Fibroblast of lung (primary cell): ENCODE measurements around the gene MT1G. TPM values are rescaled to one million over a fixed set of nuclear protein-coding genes. Genes with fewer than 3 reads are reported as not detected.

Experiments used
- DNase-seq, 2 donors: peaks; one replicate each; pipeline versions ENCODE4 v3.0.0 to v3.0.0-alpha.2; 2010; ENCODE audit warnings: low read depth in 2 of 2
- H2AFZ ChIP-seq: 2 replicates; pipeline ENCODE4 v1.5.1; 2012; ENCODE audit warnings: low read length, control low read depth, inconsistent platforms
- H3K27ac ChIP-seq: 2 replicates; pipeline ENCODE4 v1.5.1; 2011; ENCODE audit warnings: low read length, control low read depth; ENCODE audit not compliant: insufficient read depth
- H3K27me3 ChIP-seq: 2 replicates; pipeline ENCODE4 v1.5.1; 2011; ENCODE audit warnings: mild to moderate bottlenecking, low read length; ENCODE audit not compliant: control insufficient read depth, insufficient read depth
- H3K36me3 ChIP-seq: 2 replicates; pipeline ENCODE4 v1.5.1; 2011; ENCODE audit warnings: low read length; ENCODE audit not compliant: control insufficient read depth, insufficient read depth
- H3K4me1 ChIP-seq: 2 replicates; pipeline ENCODE4 v1.5.1; 2011; ENCODE audit warnings: low read length; ENCODE audit not compliant: control insufficient read depth, insufficient read depth; ENCODE audit errors: extremely low read depth
- H3K4me2 ChIP-seq: 2 replicates; pipeline ENCODE4 v1.5.1; 2011; ENCODE audit warnings: low read length, control low read depth; ENCODE audit not compliant: insufficient read depth; ENCODE audit errors: extremely low read depth
- H3K4me3 ChIP-seq, 4 experiments: fragments of 200-600 bp in 1 of 4; sonication (generic) in 1 of 4; replicated peaks in 1 of 4; 2 replicates each; pipeline ENCODE4 v1.5.1; 2011 to 2016; ENCODE audit warnings: low read length in 4 of 4, low read depth in 3 of 4, mild to moderate bottlenecking in 3 of 4, control low read depth in 2 of 4, inconsistent platforms in 1 of 4, mixed read lengths in 1 of 4; ENCODE audit not compliant: insufficient read depth in 1 of 4; ENCODE audit errors: control extremely low read depth in 1 of 4
- H3K79me2 ChIP-seq: 2 replicates; pipeline ENCODE4 v1.5.1; 2012; ENCODE audit warnings: mild to moderate bottlenecking, low read length, inconsistent platforms; ENCODE audit not compliant: control insufficient read depth, insufficient read depth
- H3K9ac ChIP-seq: 2 replicates; pipeline ENCODE4 v1.5.1; 2011; ENCODE audit warnings: mild to moderate bottlenecking, low read length, control low read depth; ENCODE audit not compliant: insufficient read depth
- H3K9me3 ChIP-seq: 2 replicates; pipeline ENCODE4 v1.5.1; 2012; ENCODE audit warnings: low read depth, low read length; ENCODE audit not compliant: control insufficient read depth, insufficient read depth
- H4K20me1 ChIP-seq: 2 replicates; pipeline ENCODE4 v1.5.1; 2011; ENCODE audit warnings: low read length; ENCODE audit not compliant: control insufficient read depth, insufficient read depth; ENCODE audit errors: extremely low read depth
- EZH2 ChIP-seq: IDR thresholded peaks from 2 replicates; pipeline ENCODE4 v1.5.1; 2012; ENCODE audit warnings: low read length, control low read depth, mild to moderate bottlenecking; ENCODE audit errors: missing control alignments
- polyA plus RNA-seq, 2 donors: library from polyadenylated mRNA; depleted of rRNA in 1 of 2; stranded (reverse) in 1 of 2; unstranded in 1 of 2; fragments of >200 nt; gene quantifications; 2 replicates each; pipeline ENCODE4 v1.2.1, GENCODE V29; 2011 to 2012; ENCODE audit warnings: missing spikeins in 1 of 2
- total RNA-seq: library from RNA; depleted of rRNA; stranded (reverse); fragments of >200 nt; gene quantifications from 2 replicates; pipeline ENCODE4 v1.2.1, GENCODE V29; 2014
- TF ChIP-seq, protein P1 (sequence below), 2 donors: IDR thresholded peaks in 1 of 2; conservative IDR thresholded peaks in 1 of 2; 1 replicate in 1 of 2; 2 replicates in 1 of 2; pipeline ENCODE4 v1.5.1; 2011 to 2012; ENCODE audit warnings: low read length in 2 of 2, control low read depth in 1 of 2, inconsistent platforms in 1 of 2, low read depth in 1 of 2, mild to moderate bottlenecking in 1 of 2

The MT1G gene
- total and polyA plus RNA-seq, 2 donors (not counting 1 experiment from before 2014, with no cell fraction given): 5.7 to 11.6 TPM

DNA sequence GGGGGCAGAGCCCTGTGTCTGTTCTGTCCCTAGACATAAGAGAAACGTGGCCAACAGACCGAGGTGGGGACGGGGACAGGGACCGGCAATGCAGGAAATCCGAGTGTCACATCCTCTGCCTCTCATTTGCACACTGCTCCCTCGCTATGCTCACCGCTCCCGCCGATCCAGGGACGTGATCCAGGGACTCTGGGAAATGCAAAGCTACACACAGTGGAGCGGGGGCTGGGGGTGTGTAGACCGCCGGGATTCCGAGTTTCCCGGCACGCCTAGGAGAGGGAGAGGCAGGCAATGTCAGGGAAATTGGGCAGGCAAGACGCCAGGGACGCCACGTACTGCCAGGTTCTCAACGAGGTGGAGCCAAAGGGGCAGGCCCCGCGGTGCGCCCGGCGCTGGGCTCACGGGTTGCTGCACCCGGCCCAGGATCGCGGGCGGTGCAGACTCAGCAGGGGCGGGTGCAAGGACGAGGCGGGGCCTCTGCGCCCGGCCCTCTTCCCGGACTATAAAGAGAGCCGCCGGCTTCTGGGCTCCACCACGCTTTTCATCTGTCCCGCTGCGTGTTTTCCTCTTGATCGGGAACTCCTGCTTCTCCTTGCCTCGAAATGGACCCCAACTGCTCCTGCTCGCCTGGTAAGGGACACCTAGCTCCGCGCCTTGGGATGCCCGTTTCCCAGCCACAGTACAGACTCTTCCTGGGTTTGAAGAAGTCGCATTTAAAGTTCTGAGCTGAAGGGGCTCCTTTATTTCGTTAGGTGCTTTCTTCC lies 14.3 kb upstream of the MT1G start, which contains the start of gene MT1X:
MT1X (plus strand) TSS at position 532 of the 764 bp plus-strand sequence; CDS start at position 603, 71 bp downstream.
- H3K27me3 ChIP-seq: no peaks in the 10 kb centered on the region
- peak within 1 kb of the TSS; percentile 95 for H3K4me2 ChIP-seq
- H3K9ac ChIP-seq: peak within 1 kb of the TSS; percentile 35
- H3K4me1 ChIP-seq: peaks cover 4% of the 10 kb centered on the region
- DNase-seq: peak; percentile 84 to 87
- no peaks in the 10 kb centered on the region for H3K36me3 ChIP-seq
- no peaks in the 10 kb centered on the region for H3K79me2 ChIP-seq
- H3K4me3 ChIP-seq: peak within 1 kb of the TSS; percentile 70 to 87 (median 72)
- H3K27ac ChIP-seq: peak within 1 kb of the TSS; percentile 54
- no peaks in the 10 kb centered on the region for H3K9me3 ChIP-seq
- H4K20me1 ChIP-seq: no peaks in the 10 kb centered on the region
- no peak for TF ChIP-seq EZH2
- TF ChIP-seq, protein P1, sequence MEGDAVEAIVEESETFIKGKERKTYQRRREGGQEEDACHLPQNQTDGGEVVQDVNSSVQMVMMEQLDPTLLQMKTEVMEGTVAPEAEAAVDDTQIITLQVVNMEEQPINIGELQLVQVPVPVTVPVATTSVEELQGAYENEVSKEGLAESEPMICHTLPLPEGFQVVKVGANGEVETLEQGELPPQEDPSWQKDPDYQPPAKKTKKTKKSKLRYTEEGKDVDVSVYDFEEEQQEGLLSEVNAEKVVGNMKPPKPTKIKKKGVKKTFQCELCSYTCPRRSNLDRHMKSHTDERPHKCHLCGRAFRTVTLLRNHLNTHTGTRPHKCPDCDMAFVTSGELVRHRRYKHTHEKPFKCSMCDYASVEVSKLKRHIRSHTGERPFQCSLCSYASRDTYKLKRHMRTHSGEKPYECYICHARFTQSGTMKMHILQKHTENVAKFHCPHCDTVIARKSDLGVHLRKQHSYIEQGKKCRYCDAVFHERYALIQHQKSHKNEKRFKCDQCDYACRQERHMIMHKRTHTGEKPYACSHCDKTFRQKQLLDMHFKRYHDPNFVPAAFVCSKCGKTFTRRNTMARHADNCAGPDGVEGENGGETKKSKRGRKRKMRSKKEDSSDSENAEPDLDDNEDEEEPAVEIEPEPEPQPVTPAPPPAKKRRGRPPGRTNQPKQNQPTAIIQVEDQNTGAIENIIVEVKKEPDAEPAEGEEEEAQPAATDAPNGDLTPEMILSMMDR (conservative IDR thresholded peaks at IDR 0.05 in 1 of 2, IDR thresholded peaks at IDR 0.05 in 1 of 2; ENCODE audit: low read depth in 1 of 2, low read length in 2 of 2): no peak
- H2AFZ ChIP-seq: peak within 1 kb of the TSS; percentile 88

DNA sequence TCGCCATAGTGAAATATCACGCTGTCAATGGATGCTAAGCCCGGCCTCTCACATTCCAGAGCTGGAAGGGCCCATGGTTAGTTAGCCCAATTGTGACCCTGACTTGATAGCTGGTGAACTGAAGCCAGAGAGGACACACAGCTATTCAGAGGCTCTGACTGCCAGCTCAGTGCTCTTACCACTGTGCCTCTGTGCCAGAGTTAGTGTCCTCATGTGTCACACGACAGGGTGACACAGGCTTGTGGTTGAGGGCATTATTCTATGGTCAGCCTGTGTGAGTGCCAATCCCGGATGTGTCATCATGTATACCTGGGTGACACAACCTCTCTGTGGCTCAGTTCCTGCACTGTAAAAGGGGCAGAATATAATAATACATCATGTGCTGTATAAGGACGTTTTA lies 12.0 kb upstream of the MT1G start:
- DNase-seq: no peak
- no peak overlapping the region for H3K27ac ChIP-seq
- no peak overlapping the region for H3K9ac ChIP-seq
- H3K4me1 ChIP-seq: peaks cover 4% of the 10 kb centered on the region
- TF ChIP-seq, protein P1 (conservative IDR thresholded peaks at IDR 0.05 in 1 of 2, IDR thresholded peaks at IDR 0.05 in 1 of 2; ENCODE audit: low read depth in 1 of 2, low read length in 2 of 2): no peak
- no peak for TF ChIP-seq EZH2
- no peak overlapping the region for H2AFZ ChIP-seq
- no peaks in the 10 kb centered on the region for H4K20me1 ChIP-seq
- H3K27me3 ChIP-seq: no peaks in the 10 kb centered on the region
- H3K4me2 ChIP-seq: no peak overlapping the region
- no peaks in the 10 kb centered on the region for H3K9me3 ChIP-seq
- no peak overlapping the region for H3K4me3 ChIP-seq
- H3K36me3 ChIP-seq: no peaks in the 10 kb centered on the region
- no peaks in the 10 kb centered on the region for H3K79me2 ChIP-seq

DNA sequence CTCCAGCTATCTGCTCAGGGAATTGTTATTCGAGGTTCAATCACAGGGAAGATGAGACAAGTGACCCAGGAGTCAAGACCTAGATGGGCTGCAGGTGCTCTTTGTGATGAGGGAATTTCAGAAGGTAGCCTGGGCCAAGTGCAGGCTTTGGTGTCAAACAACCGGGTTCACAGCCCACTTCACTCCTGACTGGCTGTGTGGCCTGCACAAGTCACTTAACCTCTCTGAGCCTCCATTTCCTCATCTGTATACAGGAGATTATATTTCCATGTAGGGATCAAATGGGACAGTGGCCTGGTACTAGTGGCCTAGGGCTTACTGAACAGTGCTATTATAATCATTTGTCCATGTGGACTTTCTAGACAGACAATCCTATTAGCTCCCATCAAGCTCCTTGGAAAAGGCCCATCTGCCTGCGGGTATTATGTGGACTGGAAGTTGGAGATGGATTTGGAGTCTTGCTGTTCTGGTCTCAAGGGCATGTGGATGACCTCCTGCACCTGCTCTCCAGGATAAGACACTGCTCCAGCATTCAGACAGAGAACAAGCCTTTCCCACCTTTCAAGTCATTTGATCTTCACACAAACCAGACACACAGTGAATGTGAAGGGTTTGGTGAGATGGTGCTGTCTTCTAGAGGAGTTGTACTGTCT lies 11.3 kb upstream of the MT1G start:
- no peak for TF ChIP-seq EZH2
- TF ChIP-seq, protein P1 (conservative IDR thresholded peaks at IDR 0.05 in 1 of 2, IDR thresholded peaks at IDR 0.05 in 1 of 2; ENCODE audit: low read depth in 1 of 2, low read length in 2 of 2): no peak
- no peak overlapping the region for H3K27ac ChIP-seq
- no peaks in the 10 kb centered on the region for H3K9me3 ChIP-seq
- no peak overlapping the region for H2AFZ ChIP-seq
- H3K9ac ChIP-seq: no peak overlapping the region
- peaks cover 4% of the 10 kb centered on the region for H3K4me1 ChIP-seq
- no peak overlapping the region for H3K4me2 ChIP-seq
- no peak for DNase-seq
- H3K79me2 ChIP-seq: no peaks in the 10 kb centered on the region
- H3K4me3 ChIP-seq: no peak overlapping the region
- no peaks in the 10 kb centered on the region for H3K36me3 ChIP-seq
- H4K20me1 ChIP-seq: no peaks in the 10 kb centered on the region
- no peaks in the 10 kb centered on the region for H3K27me3 ChIP-seq
